Progenitor cell of endocrine pancreas (in vitro differentiated cells): ENCODE measurements around the gene EIF5. TPM values are rescaled to one million over a fixed set of nuclear protein-coding genes. Genes with fewer than 3 reads are reported as not detected.

ENCODE experiments used
- DNase-seq: peaks from one replicate; pipeline ENCODE4 v3.0.0; 2021; ENCODE audit warnings: low spot score; ENCODE audit not compliant: unreplicated experiment
- H3K27ac Mint-ChIP-seq: 2 replicates; pipeline ENCODE4 v1.8.0; 2021; ENCODE audit warnings: mild to moderate bottlenecking, moderate library complexity, mixed read lengths
- H3K27me3 Mint-ChIP-seq: 2 replicates; pipeline ENCODE4 v1.8.0; 2021; ENCODE audit warnings: mixed read lengths
- H3K36me3 Mint-ChIP-seq: 2 replicates; pipeline ENCODE4 v1.8.0; 2022; ENCODE audit warnings: mixed read lengths; ENCODE audit not compliant: insufficient read depth
- H3K4me1 Mint-ChIP-seq: 2 replicates; pipeline ENCODE4 v1.8.0; 2021; ENCODE audit warnings: low read depth, mixed read lengths
- H3K4me3 Mint-ChIP-seq: 2 replicates; pipeline ENCODE4 v1.8.0; 2021; ENCODE audit warnings: low read depth, mild to moderate bottlenecking, moderate library complexity, mixed read lengths
- H3K9me3 Mint-ChIP-seq: 2 replicates; pipeline ENCODE4 v1.8.0; 2021; ENCODE audit warnings: low read depth, mixed read lengths
- CTCF ChIP-seq: fragments of 200-600 bp; sonication (generic); IDR thresholded peaks from one replicate; pipeline ENCODE4 v1.5.0; 2021; ENCODE audit warnings: antibody characterized with exemption, mild to moderate bottlenecking; ENCODE audit not compliant: unreplicated experiment
- total RNA-seq: library from RNA; stranded (reverse); gene quantifications from 2 replicates; pipeline ENCODE4 v1.2.1, GENCODE V29; 2021

EIF5 gene
- total RNA-seq, 1 donor from 2014 or later, result 384 TPM

GRCh38 chr14:103319422-103319821 lies 14.6 kb upstream of the EIF5 start:
- Mint-ChIP-seq H3K27ac (peak overlapping the region; percentile 60), H3K4me3 (no peak overlapping the region), H3K4me1 (peaks cover 17% of the 10 kb centered on the region), H3K36me3 (no peaks in the 10 kb centered on the region), H3K27me3 (no peaks in the 10 kb centered on the region), H3K9me3 (no peaks in the 10 kb centered on the region)
- no peak for TF ChIP-seq CTCF
- no peak for DNase-seq

- Mint-ChIP-seq H3K9me3 (no peaks in the 10 kb centered on the region), H3K27ac (no peak overlapping the region), H3K4me1 (peaks cover 9% of the 10 kb centered on the region), H3K36me3 (no peaks in the 10 kb centered on the region), H3K27me3 (no peaks in the 10 kb centered on the region), H3K4me3 (no peak overlapping the region)
- TF ChIP-seq CTCF, result no peak
- DNase-seq, result no peak
These were observed 8.0 kb upstream of the EIF5 start for GRCh38 chr14:103326078-103326477.

- no peaks in the 10 kb centered on the region for H3K36me3 Mint-ChIP-seq
- no peak for DNase-seq
- no peak for TF ChIP-seq CTCF
- H3K9me3 Mint-ChIP-seq, result no peaks in the 10 kb centered on the region
- H3K27ac Mint-ChIP-seq, result peak overlapping the region; percentile 8
- H3K4me1 Mint-ChIP-seq, result peaks cover 17% of the 10 kb centered on the region
- H3K4me3 Mint-ChIP-seq, result no peak overlapping the region
- H3K27me3 Mint-ChIP-seq, result no peaks in the 10 kb centered on the region
These were observed 5.1 kb upstream of the EIF5 start for GRCh38 chr14:103328941-103329340.

GRCh38 chr14:103329401-103330347 lies 4.4 kb upstream of the EIF5 start:
- no peak for TF ChIP-seq CTCF
- Mint-ChIP-seq H3K27me3 (no peaks in the 10 kb centered on the region), H3K27ac (peak overlapping the region; percentile 67), H3K4me1 (peaks cover 17% of the 10 kb centered on the region), H3K4me3 (no peak overlapping the region), H3K9me3 (no peaks in the 10 kb centered on the region), H3K36me3 (no peaks in the 10 kb centered on the region)
- no peak for DNase-seq

GRCh38 chr14:103330536-103330935 lies 3.5 kb upstream of the EIF5 start:
- Mint-ChIP-seq H3K27ac (no peak overlapping the region), H3K4me1 (peaks cover 20% of the 10 kb centered on the region), H3K4me3 (no peak overlapping the region), H3K27me3 (no peaks in the 10 kb centered on the region), H3K9me3 (no peaks in the 10 kb centered on the region), H3K36me3 (peaks cover 3% of the 10 kb centered on the region)
- no peak for TF ChIP-seq CTCF
- DNase-seq, result no peak
